SU-DHL-6 (cell line): ENCODE data around the gene PLA2G2C.

Source experiments
- EZH2phosphoT487 ChIP-seq: fragments of 200-600 bp; sonication (generic), shearing (Covaris generic); conservative IDR thresholded peaks from 2 replicates; pipeline ENCODE4 v1.6.1; 2018; ENCODE audit warnings: mild to moderate bottlenecking, antibody characterized with exemption, low read length, moderate library complexity, mixed read lengths
- TF ChIP-seq, protein P1 (sequence below): fragments of 200-600 bp; sonication (generic); IDR thresholded peaks from one replicate; pipeline ENCODE4 v1.5.1; 2017; ENCODE audit warnings: antibody characterized with exemption, mild to moderate bottlenecking, low read length, moderate library complexity; ENCODE audit not compliant: insufficient read depth, poor library complexity, severe bottlenecking

DNA sequence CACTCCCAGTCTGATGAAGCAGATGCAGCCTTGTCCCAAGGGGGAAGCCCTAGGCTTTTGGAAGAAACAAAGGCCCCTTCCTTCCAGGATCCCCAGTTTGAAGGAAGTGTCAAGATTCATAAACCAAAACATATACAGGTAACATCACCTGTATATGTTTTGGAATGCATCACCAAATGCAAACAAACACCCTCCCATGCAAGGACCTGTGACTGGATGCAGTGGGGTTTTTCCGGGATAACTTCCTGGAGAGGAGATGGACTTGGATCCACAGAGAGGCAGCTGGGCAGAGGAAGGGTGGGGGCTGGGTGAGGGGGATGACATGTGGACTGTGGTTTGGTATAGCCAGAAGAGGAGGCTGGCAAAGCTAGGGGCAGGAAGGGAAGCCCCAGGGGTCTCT is 48.7 kb downstream of the PLA2G2C start:
- TF ChIP-seq, protein P1, sequence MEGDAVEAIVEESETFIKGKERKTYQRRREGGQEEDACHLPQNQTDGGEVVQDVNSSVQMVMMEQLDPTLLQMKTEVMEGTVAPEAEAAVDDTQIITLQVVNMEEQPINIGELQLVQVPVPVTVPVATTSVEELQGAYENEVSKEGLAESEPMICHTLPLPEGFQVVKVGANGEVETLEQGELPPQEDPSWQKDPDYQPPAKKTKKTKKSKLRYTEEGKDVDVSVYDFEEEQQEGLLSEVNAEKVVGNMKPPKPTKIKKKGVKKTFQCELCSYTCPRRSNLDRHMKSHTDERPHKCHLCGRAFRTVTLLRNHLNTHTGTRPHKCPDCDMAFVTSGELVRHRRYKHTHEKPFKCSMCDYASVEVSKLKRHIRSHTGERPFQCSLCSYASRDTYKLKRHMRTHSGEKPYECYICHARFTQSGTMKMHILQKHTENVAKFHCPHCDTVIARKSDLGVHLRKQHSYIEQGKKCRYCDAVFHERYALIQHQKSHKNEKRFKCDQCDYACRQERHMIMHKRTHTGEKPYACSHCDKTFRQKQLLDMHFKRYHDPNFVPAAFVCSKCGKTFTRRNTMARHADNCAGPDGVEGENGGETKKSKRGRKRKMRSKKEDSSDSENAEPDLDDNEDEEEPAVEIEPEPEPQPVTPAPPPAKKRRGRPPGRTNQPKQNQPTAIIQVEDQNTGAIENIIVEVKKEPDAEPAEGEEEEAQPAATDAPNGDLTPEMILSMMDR, result no peak
- TF ChIP-seq EZH2phosphoT487, result no peak
